Neural cell (in vitro differentiated cells): ENCODE results near the gene SPANXN3. TPM values are rescaled to one million over a fixed set of nuclear protein-coding genes. Genes with fewer than 3 reads are reported as not detected.

Experiments
- H2AFZ ChIP-seq: fragments of 200-600, 300-800 bp; sonication (generic), shearing (Covaris generic); 2 replicates; pipeline ENCODE4 v1.6.0; 2014; ENCODE audit warnings: low read depth, mild to moderate bottlenecking, antibody characterized with exemption, low read length, moderate library complexity
- H3F3A ChIP-seq: fragments of 200-600 bp; shearing (Covaris generic); 2 replicates; pipeline ENCODE4 v1.6.1; 2016; ENCODE audit warnings: mild to moderate bottlenecking, moderate library complexity, mixed read lengths, antibody characterized with exemption, low read length; ENCODE audit not compliant: insufficient read depth, poor library complexity, severe bottlenecking
- H3K27ac ChIP-seq: fragments of 200-600, 300-800 bp; sonication (generic), shearing (Covaris generic); 2 replicates; pipeline ENCODE4 v1.5.1; 2014; ENCODE audit warnings: mild to moderate bottlenecking, low read length, moderate library complexity
- H3K27me3 ChIP-seq: fragments of 300-800, 200-600 bp; sonication (generic), shearing (Covaris generic); 2 replicates; pipeline ENCODE4 v1.6.0; 2014; ENCODE audit warnings: mild to moderate bottlenecking, low read depth, low read length, moderate library complexity; ENCODE audit not compliant: insufficient read depth
- H3K36me3 ChIP-seq: fragments of 300-800, 200-600 bp; sonication (generic), shearing (Covaris generic); 2 replicates; pipeline ENCODE4 v1.5.1; 2014; ENCODE audit warnings: mild to moderate bottlenecking, antibody characterized with exemption, low read length, moderate library complexity; ENCODE audit not compliant: insufficient read depth
- H3K4me2 ChIP-seq: fragments of 300-800, 200-600 bp; sonication (generic), shearing (Covaris generic); 2 replicates; pipeline ENCODE4 v1.6.0; 2014; ENCODE audit warnings: mild to moderate bottlenecking, low read length
- H3K4me3 ChIP-seq: fragments of 300-800, 200-600 bp; sonication (generic), shearing (Covaris generic); 2 replicates; pipeline ENCODE4 v1.5.1; 2014; ENCODE audit warnings: mild to moderate bottlenecking, low read length, moderate library complexity
- H3K79me2 ChIP-seq: fragments of 200-600 bp; shearing (Covaris generic); replicated peaks from 2 replicates; pipeline ENCODE4 v1.6.0; 2014; ENCODE audit warnings: mild to moderate bottlenecking, low read length, moderate library complexity; ENCODE audit not compliant: insufficient read depth
- H3K9ac ChIP-seq: fragments of 300-800, 200-600 bp; sonication (generic), shearing (Covaris generic); 2 replicates; pipeline ENCODE4 v1.6.1; 2016; ENCODE audit warnings: mild to moderate bottlenecking, low read length, mixed read lengths
- H3K9me2 ChIP-seq: fragments of 200-600 bp; shearing (Covaris generic); 2 replicates; pipeline ENCODE4 v1.6.1; 2016; ENCODE audit warnings: mild to moderate bottlenecking, low read length, mixed read lengths; ENCODE audit not compliant: insufficient read depth
- H3K9me3 ChIP-seq: fragments of 200-600, 300-800 bp; sonication (generic), shearing (Covaris generic); 2 replicates; pipeline ENCODE4 v1.6.1; 2016; ENCODE audit warnings: mild to moderate bottlenecking, mixed run types, low read length, moderate library complexity, mixed read lengths
- H4K20me1 ChIP-seq: fragments of 200-600 bp; shearing (Covaris generic); 2 replicates; pipeline ENCODE4 v1.6.1; 2016; ENCODE audit warnings: mild to moderate bottlenecking, mixed run types; ENCODE audit not compliant: insufficient read depth
- EP300 ChIP-seq: fragments of 450-650 bp; conservative IDR thresholded peaks from 2 replicates; pipeline ENCODE4 v1.6.1; 2014; ENCODE audit warnings: antibody characterized with exemption, mild to moderate bottlenecking, moderate library complexity; ENCODE audit not compliant: poor library complexity, severe bottlenecking
- EZH2 ChIP-seq: fragments of 200-600, 300-800 bp; shearing (Covaris generic), sonication (generic); IDR thresholded peaks from 2 replicates; pipeline ENCODE4 v1.6.1; 2014; ENCODE audit warnings: antibody characterized with exemption, low read length, borderline replicate concordance, mild to moderate bottlenecking; ENCODE audit not compliant: insufficient read depth, poor library complexity, severe bottlenecking
- MXI1 ChIP-seq: fragments of 450-650 bp; conservative IDR thresholded peaks from 2 replicates; pipeline ENCODE4 v1.6.1; 2014; ENCODE audit warnings: antibody characterized with exemption, mild to moderate bottlenecking; ENCODE audit not compliant: poor library complexity, severe bottlenecking
- POLR2AphosphoS5 ChIP-seq: IDR thresholded peaks from 2 replicates; pipeline ENCODE4 v1.6.1; 2012
- RAD21 ChIP-seq: fragments of 450-650 bp; conservative IDR thresholded peaks from 2 replicates; pipeline ENCODE4 v1.6.1; 2014; ENCODE audit warnings: antibody characterized with exemption, mild to moderate bottlenecking, moderate library complexity
- REST ChIP-seq: IDR thresholded peaks from 2 replicates; pipeline ENCODE4 v1.6.1; 2012; ENCODE audit warnings: borderline replicate concordance
- SMC3 ChIP-seq: fragments of 450-650 bp; conservative IDR thresholded peaks from 2 replicates; pipeline ENCODE4 v1.6.1; 2014; ENCODE audit warnings: antibody characterized with exemption, mild to moderate bottlenecking, moderate library complexity; ENCODE audit not compliant: poor library complexity
- TAF1 ChIP-seq: IDR thresholded peaks from 2 replicates; pipeline ENCODE4 v1.6.1; 2012; ENCODE audit warnings: low read depth
- polyA plus RNA-seq: library from polyadenylated mRNA; depleted of rRNA; stranded (reverse); fragments of >200 nt; gene quantifications from 2 replicates; pipeline ENCODE4 v1.2.3, GENCODE V29; 2014
- TF ChIP-seq, protein P1 (sequence below): fragments of 450-650 bp; IDR thresholded peaks from 2 replicates; pipeline ENCODE4 v1.5.1; 2014; ENCODE audit warnings: antibody characterized with exemption, mild to moderate bottlenecking, moderate library complexity; ENCODE audit not compliant: poor library complexity, severe bottlenecking

SPANXN3 gene
- polyA plus RNA-seq, 1 donor from 2014 or later = not detected

- Histone ChIP-seq H3K9me3 (no peaks in the 10 kb centered on the region), H2AFZ (no peak overlapping the region), H3K9ac (no peak overlapping the region), H4K20me1 (no peaks in the 10 kb centered on the region), H3K27me3 (no peaks in the 10 kb centered on the region), H3K4me3 (no peak overlapping the region), H3K79me2 (no peaks in the 10 kb centered on the region), H3K4me2 (no peak overlapping the region), H3F3A (no peaks in the 10 kb centered on the region), H3K27ac (no peak overlapping the region), H3K36me3 (no peaks in the 10 kb centered on the region), H3K9me2 (no peaks in the 10 kb centered on the region)
- TF ChIP-seq, protein P1, sequence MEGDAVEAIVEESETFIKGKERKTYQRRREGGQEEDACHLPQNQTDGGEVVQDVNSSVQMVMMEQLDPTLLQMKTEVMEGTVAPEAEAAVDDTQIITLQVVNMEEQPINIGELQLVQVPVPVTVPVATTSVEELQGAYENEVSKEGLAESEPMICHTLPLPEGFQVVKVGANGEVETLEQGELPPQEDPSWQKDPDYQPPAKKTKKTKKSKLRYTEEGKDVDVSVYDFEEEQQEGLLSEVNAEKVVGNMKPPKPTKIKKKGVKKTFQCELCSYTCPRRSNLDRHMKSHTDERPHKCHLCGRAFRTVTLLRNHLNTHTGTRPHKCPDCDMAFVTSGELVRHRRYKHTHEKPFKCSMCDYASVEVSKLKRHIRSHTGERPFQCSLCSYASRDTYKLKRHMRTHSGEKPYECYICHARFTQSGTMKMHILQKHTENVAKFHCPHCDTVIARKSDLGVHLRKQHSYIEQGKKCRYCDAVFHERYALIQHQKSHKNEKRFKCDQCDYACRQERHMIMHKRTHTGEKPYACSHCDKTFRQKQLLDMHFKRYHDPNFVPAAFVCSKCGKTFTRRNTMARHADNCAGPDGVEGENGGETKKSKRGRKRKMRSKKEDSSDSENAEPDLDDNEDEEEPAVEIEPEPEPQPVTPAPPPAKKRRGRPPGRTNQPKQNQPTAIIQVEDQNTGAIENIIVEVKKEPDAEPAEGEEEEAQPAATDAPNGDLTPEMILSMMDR = no peak
- TF ChIP-seq EZH2 (no peak), MXI1 (no peak), POLR2AphosphoS5 (no peak), SMC3 (no peak), RAD21 (no peak), TAF1 (no peak), EP300 (no peak), REST (no peak)
Measured at GRCh38 chrX:143466130-143466529, 51.1 kb downstream of the SPANXN3 start.

DNA sequence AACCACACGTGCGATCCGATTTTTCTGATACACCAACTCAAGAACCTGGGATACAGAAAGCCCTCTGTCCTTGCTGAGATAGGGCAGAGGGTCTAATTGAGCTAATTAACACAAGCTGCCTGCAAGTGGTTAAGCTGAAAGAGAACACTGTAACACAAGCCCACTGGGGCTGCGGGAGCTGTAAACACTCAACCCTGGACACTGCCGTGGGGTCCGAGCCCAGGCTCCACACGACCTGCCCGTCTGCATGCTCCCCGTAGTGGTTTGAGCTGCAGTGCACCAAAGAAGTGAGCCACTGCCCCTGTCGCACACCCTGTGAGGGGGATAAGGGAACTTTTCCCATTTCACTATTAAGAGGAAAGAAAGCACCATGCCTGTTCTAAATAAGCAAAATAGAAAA lies 54.6 kb downstream of the SPANXN3 start:
- H3K36me3 ChIP-seq = no peaks in the 10 kb centered on the region
- no peaks in the 10 kb centered on the region for H3F3A ChIP-seq
- H3K9ac ChIP-seq = no peak overlapping the region
- no peaks in the 10 kb centered on the region for H4K20me1 ChIP-seq
- no peaks in the 10 kb centered on the region for H3K9me3 ChIP-seq
- TF ChIP-seq EP300 (no peak), SMC3 (no peak), POLR2AphosphoS5 (no peak), RAD21 (no peak), REST (no peak), MXI1 (no peak), EZH2 (no peak), TAF1 (no peak)
- TF ChIP-seq, protein P1 = no peak
- H3K27ac ChIP-seq = no peak overlapping the region
- H3K4me2 ChIP-seq = no peak overlapping the region
- no peaks in the 10 kb centered on the region for H3K9me2 ChIP-seq
- no peaks in the 10 kb centered on the region for H3K79me2 ChIP-seq
- no peak overlapping the region for H3K4me3 ChIP-seq
- no peak overlapping the region for H2AFZ ChIP-seq
- H3K27me3 ChIP-seq = no peaks in the 10 kb centered on the region
